Fibroblast of lung (primary cell): Measurements from ENCODE around the gene TTC4. TPM values are rescaled to one million over a fixed set of nuclear protein-coding genes. Genes with fewer than 3 reads are reported as not detected.

ENCODE experiments used
- DNase-seq, 2 donors: peaks; one replicate each; pipeline versions ENCODE4 v3.0.0 to v3.0.0-alpha.2; 2010; ENCODE audit warnings: low read depth in 2 of 2
- H2AFZ ChIP-seq: 2 replicates; pipeline ENCODE4 v1.5.1; 2012; ENCODE audit warnings: low read length, control low read depth, inconsistent platforms
- H3K27ac ChIP-seq: 2 replicates; pipeline ENCODE4 v1.5.1; 2011; ENCODE audit warnings: low read length, control low read depth; ENCODE audit not compliant: insufficient read depth
- H3K27me3 ChIP-seq: 2 replicates; pipeline ENCODE4 v1.5.1; 2011; ENCODE audit warnings: mild to moderate bottlenecking, low read length; ENCODE audit not compliant: control insufficient read depth, insufficient read depth
- H3K36me3 ChIP-seq: 2 replicates; pipeline ENCODE4 v1.5.1; 2011; ENCODE audit warnings: low read length; ENCODE audit not compliant: control insufficient read depth, insufficient read depth
- H3K4me1 ChIP-seq: 2 replicates; pipeline ENCODE4 v1.5.1; 2011; ENCODE audit warnings: low read length; ENCODE audit not compliant: control insufficient read depth, insufficient read depth; ENCODE audit errors: extremely low read depth
- H3K4me2 ChIP-seq: 2 replicates; pipeline ENCODE4 v1.5.1; 2011; ENCODE audit warnings: low read length, control low read depth; ENCODE audit not compliant: insufficient read depth; ENCODE audit errors: extremely low read depth
- H3K4me3 ChIP-seq, 4 experiments: fragments of 200-600 bp in 1 of 4; sonication (generic) in 1 of 4; replicated peaks in 1 of 4; 2 replicates each; pipeline ENCODE4 v1.5.1; 2011 to 2016; ENCODE audit warnings: low read length in 4 of 4, low read depth in 3 of 4, mild to moderate bottlenecking in 3 of 4, control low read depth in 2 of 4, inconsistent platforms in 1 of 4, mixed read lengths in 1 of 4; ENCODE audit not compliant: insufficient read depth in 1 of 4; ENCODE audit errors: control extremely low read depth in 1 of 4
- H3K79me2 ChIP-seq: 2 replicates; pipeline ENCODE4 v1.5.1; 2012; ENCODE audit warnings: mild to moderate bottlenecking, low read length, inconsistent platforms; ENCODE audit not compliant: control insufficient read depth, insufficient read depth
- H3K9ac ChIP-seq: 2 replicates; pipeline ENCODE4 v1.5.1; 2011; ENCODE audit warnings: mild to moderate bottlenecking, low read length, control low read depth; ENCODE audit not compliant: insufficient read depth
- H3K9me3 ChIP-seq: 2 replicates; pipeline ENCODE4 v1.5.1; 2012; ENCODE audit warnings: low read depth, low read length; ENCODE audit not compliant: control insufficient read depth, insufficient read depth
- H4K20me1 ChIP-seq: 2 replicates; pipeline ENCODE4 v1.5.1; 2011; ENCODE audit warnings: low read length; ENCODE audit not compliant: control insufficient read depth, insufficient read depth; ENCODE audit errors: extremely low read depth
- EZH2 ChIP-seq: IDR thresholded peaks from 2 replicates; pipeline ENCODE4 v1.5.1; 2012; ENCODE audit warnings: low read length, control low read depth, mild to moderate bottlenecking; ENCODE audit errors: missing control alignments
- polyA plus RNA-seq, 2 donors: library from polyadenylated mRNA; depleted of rRNA in 1 of 2; stranded (reverse) in 1 of 2; unstranded in 1 of 2; fragments of >200 nt; gene quantifications; 2 replicates each; pipeline ENCODE4 v1.2.1, GENCODE V29; 2011 to 2012; ENCODE audit warnings: missing spikeins in 1 of 2
- total RNA-seq: library from RNA; depleted of rRNA; stranded (reverse); fragments of >200 nt; gene quantifications from 2 replicates; pipeline ENCODE4 v1.2.1, GENCODE V29; 2014
- TF ChIP-seq, protein P1 (sequence below), 2 donors: IDR thresholded peaks in 1 of 2; conservative IDR thresholded peaks in 1 of 2; 1 replicate in 1 of 2; 2 replicates in 1 of 2; pipeline ENCODE4 v1.5.1; 2011 to 2012; ENCODE audit warnings: low read length in 2 of 2, control low read depth in 1 of 2, inconsistent platforms in 1 of 2, low read depth in 1 of 2, mild to moderate bottlenecking in 1 of 2

The TTC4 gene
- total and polyA plus RNA-seq, 2 donors (not counting 1 experiment from before 2014, with no cell fraction given): 19.3 to 19.8 TPM

DNA sequence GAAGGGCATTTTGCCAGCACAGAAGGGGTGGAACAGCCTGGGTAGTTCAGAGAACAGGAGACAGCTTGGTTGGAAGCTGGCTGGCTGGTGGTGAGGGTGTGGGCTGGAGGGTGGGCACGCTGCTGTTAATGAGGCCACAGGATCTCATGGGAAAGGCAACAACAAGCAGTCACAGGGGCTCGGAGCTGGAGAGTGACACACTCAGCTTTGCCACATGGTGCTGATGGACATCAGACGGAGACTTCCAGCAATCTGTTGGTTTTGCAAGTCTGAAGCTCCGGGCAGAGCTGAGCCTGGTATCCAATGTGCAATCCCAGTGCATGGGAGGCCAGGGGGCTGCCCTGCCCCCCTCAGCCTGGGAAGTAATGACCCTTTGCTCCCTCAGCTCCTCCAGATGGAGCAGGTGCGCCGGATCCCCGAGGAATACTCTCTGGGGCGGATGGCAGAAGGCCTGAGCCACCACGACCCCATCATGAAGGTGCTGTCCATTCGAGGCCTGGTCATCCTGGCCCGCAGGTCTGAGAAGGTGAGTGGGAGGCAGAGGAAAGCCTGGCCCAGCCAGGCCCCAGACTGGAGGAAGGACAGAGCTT, 15.6 kb upstream of the TTC4 start:
- Histone ChIP-seq H3K4me1 (no peaks in the 10 kb centered on the region), H3K9me3 (no peaks in the 10 kb centered on the region), H3K36me3 (no peaks in the 10 kb centered on the region), H4K20me1 (no peaks in the 10 kb centered on the region), H3K79me2 (no peaks in the 10 kb centered on the region), H2AFZ (no peak overlapping the region), H3K4me3 (no peak overlapping the region), H3K9ac (no peak overlapping the region), H3K27me3 (no peaks in the 10 kb centered on the region), H3K4me2 (no peak overlapping the region), H3K27ac (no peak overlapping the region)
- no peak for DNase-seq
- TF ChIP-seq, protein P1, sequence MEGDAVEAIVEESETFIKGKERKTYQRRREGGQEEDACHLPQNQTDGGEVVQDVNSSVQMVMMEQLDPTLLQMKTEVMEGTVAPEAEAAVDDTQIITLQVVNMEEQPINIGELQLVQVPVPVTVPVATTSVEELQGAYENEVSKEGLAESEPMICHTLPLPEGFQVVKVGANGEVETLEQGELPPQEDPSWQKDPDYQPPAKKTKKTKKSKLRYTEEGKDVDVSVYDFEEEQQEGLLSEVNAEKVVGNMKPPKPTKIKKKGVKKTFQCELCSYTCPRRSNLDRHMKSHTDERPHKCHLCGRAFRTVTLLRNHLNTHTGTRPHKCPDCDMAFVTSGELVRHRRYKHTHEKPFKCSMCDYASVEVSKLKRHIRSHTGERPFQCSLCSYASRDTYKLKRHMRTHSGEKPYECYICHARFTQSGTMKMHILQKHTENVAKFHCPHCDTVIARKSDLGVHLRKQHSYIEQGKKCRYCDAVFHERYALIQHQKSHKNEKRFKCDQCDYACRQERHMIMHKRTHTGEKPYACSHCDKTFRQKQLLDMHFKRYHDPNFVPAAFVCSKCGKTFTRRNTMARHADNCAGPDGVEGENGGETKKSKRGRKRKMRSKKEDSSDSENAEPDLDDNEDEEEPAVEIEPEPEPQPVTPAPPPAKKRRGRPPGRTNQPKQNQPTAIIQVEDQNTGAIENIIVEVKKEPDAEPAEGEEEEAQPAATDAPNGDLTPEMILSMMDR (conservative IDR thresholded peaks at IDR 0.05 in 1 of 2, IDR thresholded peaks at IDR 0.05 in 1 of 2; ENCODE audit: low read depth in 1 of 2, low read length in 2 of 2): no peak
- no peak for TF ChIP-seq EZH2

DNA sequence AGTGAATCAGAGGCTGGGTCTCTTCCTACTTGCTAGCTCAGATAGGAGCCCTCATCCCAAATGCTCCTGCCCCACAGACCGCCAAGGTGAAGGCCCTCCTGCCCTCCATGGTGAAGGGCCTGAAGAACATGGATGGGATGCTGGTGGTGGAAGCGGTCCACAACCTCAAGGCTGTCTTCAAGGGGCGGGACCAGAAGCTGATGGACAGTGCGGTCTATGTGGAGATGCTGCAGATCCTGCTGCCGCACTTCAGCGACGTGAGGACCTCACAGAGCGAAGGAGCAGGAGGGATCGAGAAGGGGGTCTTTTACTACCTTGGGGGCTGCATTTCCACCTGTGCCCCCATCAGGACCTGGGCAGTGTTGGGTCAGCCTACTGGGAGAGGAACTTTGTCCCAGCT, 14.6 kb upstream of the TTC4 start:
- DNase-seq: no peak
- Histone ChIP-seq H3K27ac (no peak overlapping the region), H3K4me1 (no peaks in the 10 kb centered on the region), H2AFZ (no peak overlapping the region), H3K4me3 (no peak overlapping the region), H3K36me3 (no peaks in the 10 kb centered on the region), H3K27me3 (no peaks in the 10 kb centered on the region), H3K79me2 (no peaks in the 10 kb centered on the region), H3K9me3 (no peaks in the 10 kb centered on the region), H3K9ac (no peak overlapping the region), H4K20me1 (no peaks in the 10 kb centered on the region), H3K4me2 (no peak overlapping the region)
- TF ChIP-seq, protein P1 (conservative IDR thresholded peaks at IDR 0.05 in 1 of 2, IDR thresholded peaks at IDR 0.05 in 1 of 2; ENCODE audit: low read depth in 1 of 2, low read length in 2 of 2): no peak
- TF ChIP-seq EZH2: no peak

DNA sequence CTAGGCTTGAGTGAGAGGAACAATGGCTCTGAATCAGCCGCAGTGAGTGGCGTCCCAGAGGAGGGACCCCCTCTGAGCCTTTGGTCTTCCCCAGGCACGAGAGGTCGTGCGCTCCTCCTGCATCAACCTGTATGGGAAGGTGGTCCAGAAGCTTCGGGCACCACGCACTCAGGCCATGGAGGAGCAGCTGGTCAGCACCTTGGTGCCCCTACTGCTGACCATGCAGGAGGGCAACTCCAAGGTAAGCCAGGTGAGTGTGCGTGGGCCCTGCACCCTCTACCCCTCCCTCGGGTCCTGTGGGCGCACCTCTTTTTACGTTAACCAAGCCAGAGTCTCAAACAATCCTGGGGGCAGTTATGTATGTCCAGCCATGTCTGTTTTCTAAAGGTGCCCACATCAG, 13.7 kb upstream of the TTC4 start:
- Histone ChIP-seq H3K27ac (no peak overlapping the region), H3K9me3 (no peaks in the 10 kb centered on the region), H3K4me3 (no peak overlapping the region), H3K4me1 (no peaks in the 10 kb centered on the region), H3K27me3 (no peaks in the 10 kb centered on the region), H4K20me1 (no peaks in the 10 kb centered on the region), H3K79me2 (no peaks in the 10 kb centered on the region), H3K4me2 (no peak overlapping the region), H3K9ac (no peak overlapping the region), H3K36me3 (no peaks in the 10 kb centered on the region), H2AFZ (no peak overlapping the region)
- TF ChIP-seq EZH2: no peak
- TF ChIP-seq, protein P1 (conservative IDR thresholded peaks at IDR 0.05 in 1 of 2, IDR thresholded peaks at IDR 0.05 in 1 of 2; ENCODE audit: low read depth in 1 of 2, low read length in 2 of 2): no peak
- DNase-seq: no peak
